KOPT-K1 (cell line): ENCODE results near the gene BCKDHA.
A peak's percentile ranks its signal among the peaks of the same experiment; 100 is the strongest.

Source experiments
- H3K27ac ChIP-seq: fragments of 200-600 bp; sonication (generic); 2 replicates; pipeline ENCODE4 v1.5.1; 2016; ENCODE audit warnings: antibody characterized with exemption, mild to moderate bottlenecking, low read depth, low read length; ENCODE audit not compliant: poor library complexity, severe bottlenecking
- H3K36me3 ChIP-seq: fragments of 200-600 bp; sonication (generic); 2 replicates; pipeline ENCODE4 v1.5.1; 2017; ENCODE audit warnings: antibody characterized with exemption, mild to moderate bottlenecking, low read length, moderate library complexity; ENCODE audit not compliant: insufficient read depth
- H3K9me3 ChIP-seq: fragments of 200-600 bp; sonication (generic); 2 replicates; pipeline ENCODE4 v1.5.1; 2017; ENCODE audit warnings: antibody characterized with exemption, low read length, mild to moderate bottlenecking; ENCODE audit not compliant: insufficient read depth, poor library complexity, severe bottlenecking

The BCKDHA gene

GRCh38 chr19:41435936-41436673, 38.5 kb downstream of the BCKDHA start:
- H3K27ac ChIP-seq: no peak overlapping the region
- H3K9me3 ChIP-seq: no peaks in the 10 kb centered on the region
- peaks cover 36% of the 10 kb centered on the region for H3K36me3 ChIP-seq

GRCh38 chr19:41436674-41436951, 39.0 kb downstream of the BCKDHA start:
- no peak overlapping the region for H3K27ac ChIP-seq
- no peaks in the 10 kb centered on the region for H3K9me3 ChIP-seq
- peaks cover 31% of the 10 kb centered on the region for H3K36me3 ChIP-seq

GRCh38 chr19:41437944-41438574, 40.4 kb downstream of the BCKDHA start:
- peaks cover 16% of the 10 kb centered on the region for H3K36me3 ChIP-seq
- H3K27ac ChIP-seq: no peak overlapping the region
- H3K9me3 ChIP-seq: no peaks in the 10 kb centered on the region

GRCh38 chr19:41439441-41440222, 42.0 kb downstream of the BCKDHA start, which contains the start of gene DMAC2:
TSS of gene DMAC2 (minus strand) at chr19:41439912. CDS start at chr19:41439899, 13 bp downstream.
- Histone ChIP-seq H3K36me3 (peaks cover 10% of the 10 kb centered on the region; the same call in 1 of the 2 replicates), H3K27ac (peak within 1 kb of the TSS; percentile 70), H3K9me3 (no peaks in the 10 kb centered on the region)

GRCh38 chr19:41441321-41441945, 43.8 kb downstream of the BCKDHA start:
- no peaks in the 10 kb centered on the region for H3K9me3 ChIP-seq

GRCh38 chr19:41442473-41443355, 45.1 kb downstream of the BCKDHA start, which contains the start of gene ERICH4:
TSS of gene ERICH4 (plus strand) at chr19:41443156. CDS start at chr19:41443170, 14 bp downstream.
- Histone ChIP-seq H3K9me3 (no peaks in the 10 kb centered on the region), H3K27ac (no peak within 1 kb of the TSS), H3K36me3 (peaks cover 5% of the 10 kb centered on the region; the same call in 1 of the 2 replicates)

More at GRCh38 chr19:41441321-41441945, 43.8 kb downstream of the BCKDHA start:
- Histone ChIP-seq H3K36me3 (peaks cover 10% of the 10 kb centered on the region; the same call in 1 of the 2 replicates), H3K27ac (no peak overlapping the region)

- H3K36me3 ChIP-seq: no peaks in the 10 kb centered on the region
- H3K27ac ChIP-seq: no peak overlapping the region
- no peaks in the 10 kb centered on the region for H3K9me3 ChIP-seq
These were observed 46.3 kb downstream of the BCKDHA start for GRCh38 chr19:41443813-41444455.

GRCh38 chr19:41445575-41445974, 48.0 kb downstream of the BCKDHA start:
- Histone ChIP-seq H3K36me3 (no peaks in the 10 kb centered on the region), H3K9me3 (no peaks in the 10 kb centered on the region), H3K27ac (no peak overlapping the region)

GRCh38 chr19:41447732-41448332, 50.2 kb downstream of the BCKDHA start:
- Histone ChIP-seq H3K36me3 (no peaks in the 10 kb centered on the region), H3K9me3 (no peaks in the 10 kb centered on the region)

GRCh38 chr19:41449079-41449864, 51.7 kb downstream of the BCKDHA start:
- no peak overlapping the region for H3K27ac ChIP-seq
- no peaks in the 10 kb centered on the region for H3K9me3 ChIP-seq
- no peaks in the 10 kb centered on the region for H3K36me3 ChIP-seq

More at GRCh38 chr19:41447732-41448332, 50.2 kb downstream of the BCKDHA start:
- H3K27ac ChIP-seq: no peak overlapping the region

- no peaks in the 10 kb centered on the region for H3K9me3 ChIP-seq
- H3K27ac ChIP-seq: no peak overlapping the region
- H3K36me3 ChIP-seq: no peaks in the 10 kb centered on the region
These were observed 52.2 kb downstream of the BCKDHA start for GRCh38 chr19:41449865-41450178.

GRCh38 chr19:41452584-41453275, 55.1 kb downstream of the BCKDHA start:
- peaks cover 8% of the 10 kb centered on the region for H3K9me3 ChIP-seq
- no peaks in the 10 kb centered on the region for H3K36me3 ChIP-seq
- H3K27ac ChIP-seq: no peak overlapping the region
